GM12864 (cell line): ENCODE measurements around the gene PTPRD.

Source experiments
- DNase-seq: peaks from one replicate; pipeline ENCODE4 v3.0.0-alpha.2; 2011; ENCODE audit warnings: low read depth
- H3K4me3 ChIP-seq: 2 replicates; pipeline ENCODE4 v1.5.1; 2011; ENCODE audit warnings: mild to moderate bottlenecking, low read depth, low read length, control low read depth
- CTCF ChIP-seq: IDR thresholded peaks from 2 replicates; pipeline ENCODE4 v1.5.1; 2011; ENCODE audit warnings: low read depth, mild to moderate bottlenecking, moderate library complexity, low read length, control low read depth, inconsistent platforms; ENCODE audit errors: missing control alignments

PTPRD gene

GRCh38 chr9:9538356-9538755 is 1074.4 kb downstream of the PTPRD start:
- TF ChIP-seq CTCF, result no peak
- H3K4me3 ChIP-seq, result no peak overlapping the region
- DNase-seq, result no peak

DNA sequence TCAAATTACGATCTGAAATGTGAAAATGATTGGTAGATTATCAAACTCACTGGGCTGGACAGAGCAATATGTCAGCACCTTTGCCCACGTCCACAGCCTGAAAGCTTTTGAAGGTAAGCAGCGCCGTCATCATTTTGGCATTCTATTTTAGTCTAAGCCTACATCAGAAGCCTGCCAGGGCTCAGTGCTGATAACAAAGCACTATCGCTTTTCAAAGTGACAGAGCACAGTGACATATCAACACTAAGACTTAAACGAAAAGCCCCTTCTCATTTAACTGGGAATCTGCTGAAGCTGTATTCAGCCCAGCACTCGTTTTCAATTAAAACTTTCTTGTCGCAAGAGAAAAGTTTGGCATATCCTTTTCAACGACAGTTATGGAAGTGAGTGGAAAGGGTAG is 1076.3 kb downstream of the PTPRD start:
- no peak for TF ChIP-seq CTCF
- no peak for DNase-seq
- H3K4me3 ChIP-seq, result no peak overlapping the region

GRCh38 chr9:9523476-9524139 is 1089.2 kb downstream of the PTPRD start:
- no peak for DNase-seq
- TF ChIP-seq CTCF, result no peak
- no peak overlapping the region for H3K4me3 ChIP-seq

- no peak overlapping the region for H3K4me3 ChIP-seq
- TF ChIP-seq CTCF, result no peak
- DNase-seq, result no peak
These were observed 1090.4 kb downstream of the PTPRD start for GRCh38 chr9:9522406-9522805.

- no peak for TF ChIP-seq CTCF
- no peak for DNase-seq
- H3K4me3 ChIP-seq, result no peak overlapping the region
These were observed 1091.6 kb downstream of the PTPRD start for GRCh38 chr9:9521033-9521779.

- no peak for TF ChIP-seq CTCF
- DNase-seq, result no peak
- H3K4me3 ChIP-seq, result no peak overlapping the region
These were observed 1107.9 kb downstream of the PTPRD start for GRCh38 chr9:9504869-9505268.

DNA sequence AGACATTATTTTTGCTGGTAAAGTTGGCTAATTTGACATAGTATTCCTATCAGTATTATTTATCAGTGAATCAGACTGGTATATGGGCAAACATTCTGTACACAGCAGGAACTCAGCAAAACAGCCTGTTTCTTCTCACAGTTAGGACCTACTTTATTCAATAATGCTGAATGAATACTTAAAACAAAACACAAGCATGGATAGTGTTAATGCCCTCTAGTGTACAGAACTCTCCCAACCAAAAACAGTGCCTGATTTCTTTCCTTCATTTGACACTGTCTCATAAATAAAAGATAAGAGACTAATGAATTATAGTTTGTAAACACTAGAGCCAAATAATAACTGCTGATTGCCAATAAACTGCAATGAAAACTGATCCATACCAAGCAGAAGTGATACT is 1113.3 kb downstream of the PTPRD start:
- no peak for DNase-seq
- no peak overlapping the region for H3K4me3 ChIP-seq
- no peak for TF ChIP-seq CTCF
